Testis (tissue), 3 donors: ENCODE results near the gene SPIRE1. TPM values are rescaled to one million over a fixed set of nuclear protein-coding genes. Genes with fewer than 3 reads are reported as not detected.

Source experiments
- DNase-seq: peaks from one replicate; pipeline ENCODE4 v3.0.0-alpha.2; 2019
- H3K27ac ChIP-seq, 2 donors: fragments of 200-600 bp; sonication (generic); one replicate each; pipeline ENCODE4 v1.5.1; 2019
- H3K27me3 ChIP-seq: fragments of 200-600 bp; sonication (generic); one replicate; pipeline ENCODE4 v1.5.1; 2019
- H3K36me3 ChIP-seq: fragments of 200-600 bp; sonication (generic); one replicate; pipeline ENCODE4 v1.5.1; 2017; ENCODE audit warnings: low read depth; ENCODE audit errors: missing control alignments
- H3K4me1 ChIP-seq: fragments of 200-600 bp; sonication (generic); one replicate; pipeline ENCODE4 v1.5.1; 2019
- H3K4me3 ChIP-seq, 2 donors: fragments of 200-600 bp; sonication (generic); one replicate each; pipeline ENCODE4 v1.5.1; 2017 to 2019
- H3K9me3 ChIP-seq: fragments of 200-600 bp; sonication (generic); one replicate; pipeline ENCODE4 v1.5.1; 2017
- POLR2A ChIP-seq: fragments of 450-650 bp; IDR thresholded peaks from one replicate; pipeline ENCODE4 v1.6.1; 2017; ENCODE audit warnings: antibody characterized with exemption, mild to moderate bottlenecking, moderate library complexity
- WGBS, 2 donors: methylation state at CpG; one replicate each; pipeline ENCODE4 v1.1.5; 2018; 5-methylcytosine and 5-hydroxymethylcytosine counted together
- intact Hi-C: fragments of 100-400 bp; cut with DNase I; formaldehyde crosslinking; loops from one replicate; pipeline ENCODE4 v1.15.1; 2023; ENCODE audit warnings: low total_unique reads
- polyA plus RNA-seq: library from polyadenylated mRNA; stranded (reverse); fragments of 350-450 nt; fragmentation: Illumina TruSeq; extraction: RNeasy Lipid Tissue Mini Kit (QIAGEN cat#74804); gene quantifications from one replicate; pipeline ENCODE4 v1.2.3, GENCODE V29; 2014; ENCODE audit warnings: low read depth, low replicate concordance; ENCODE audit not compliant: insufficient read depth
- total RNA-seq, 2 donors: library from RNA; depleted of rRNA; stranded (reverse); fragments of >200 nt; gene quantifications; one replicate each; pipeline ENCODE4 v1.2.3, GENCODE V29; 2016
- TF ChIP-seq, protein P1 (sequence below), 3 experiments: fragments of 450-650 bp in 2 of 3; fragments of 200-600 bp in 1 of 3; sonication (generic) in 1 of 3; IDR thresholded peaks; one replicate each; pipeline ENCODE4 v1.5.1; 2016 to 2019; ENCODE audit warnings: antibody characterized with exemption in 3 of 3, mild to moderate bottlenecking in 2 of 3, moderate library complexity in 1 of 3

The SPIRE1 gene
- total and polyA plus RNA-seq, 3 donors from 2014 or later: 46.8 to 83.5 (median 67.6) TPM

DNA sequence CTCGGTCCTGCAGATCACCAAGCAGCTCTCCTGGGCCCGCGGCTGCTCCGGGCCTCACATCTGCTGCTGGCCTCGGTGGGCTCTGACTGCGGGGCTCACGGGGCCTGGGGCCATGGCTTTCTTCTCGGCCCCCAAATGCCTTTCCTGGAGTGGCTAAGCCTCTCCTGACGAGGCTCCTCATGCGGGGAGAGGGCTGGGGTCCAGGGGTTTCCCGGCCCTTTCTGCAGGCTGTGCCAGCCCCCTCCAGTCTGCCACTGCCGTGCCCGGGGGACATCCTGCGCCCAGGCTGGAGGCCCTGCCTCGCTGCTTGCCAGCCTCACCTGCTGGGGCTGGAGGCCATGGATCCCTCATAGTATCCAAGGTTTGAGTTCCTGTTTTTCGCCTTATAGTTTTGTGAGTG, 226.3 kb downstream of the SPIRE1 start:
- no peaks in the 10 kb centered on the region for H3K36me3 ChIP-seq
- no peaks in the 10 kb centered on the region for H3K9me3 ChIP-seq
- DNase-seq: no peak
- H3K27ac ChIP-seq: no peak overlapping the region
- intact Hi-C loops: no loop called here
- TF ChIP-seq, protein P1, sequence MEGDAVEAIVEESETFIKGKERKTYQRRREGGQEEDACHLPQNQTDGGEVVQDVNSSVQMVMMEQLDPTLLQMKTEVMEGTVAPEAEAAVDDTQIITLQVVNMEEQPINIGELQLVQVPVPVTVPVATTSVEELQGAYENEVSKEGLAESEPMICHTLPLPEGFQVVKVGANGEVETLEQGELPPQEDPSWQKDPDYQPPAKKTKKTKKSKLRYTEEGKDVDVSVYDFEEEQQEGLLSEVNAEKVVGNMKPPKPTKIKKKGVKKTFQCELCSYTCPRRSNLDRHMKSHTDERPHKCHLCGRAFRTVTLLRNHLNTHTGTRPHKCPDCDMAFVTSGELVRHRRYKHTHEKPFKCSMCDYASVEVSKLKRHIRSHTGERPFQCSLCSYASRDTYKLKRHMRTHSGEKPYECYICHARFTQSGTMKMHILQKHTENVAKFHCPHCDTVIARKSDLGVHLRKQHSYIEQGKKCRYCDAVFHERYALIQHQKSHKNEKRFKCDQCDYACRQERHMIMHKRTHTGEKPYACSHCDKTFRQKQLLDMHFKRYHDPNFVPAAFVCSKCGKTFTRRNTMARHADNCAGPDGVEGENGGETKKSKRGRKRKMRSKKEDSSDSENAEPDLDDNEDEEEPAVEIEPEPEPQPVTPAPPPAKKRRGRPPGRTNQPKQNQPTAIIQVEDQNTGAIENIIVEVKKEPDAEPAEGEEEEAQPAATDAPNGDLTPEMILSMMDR (IDR thresholded peaks at IDR 0.05): no peak
- TF ChIP-seq POLR2A: no peak
- no peaks in the 10 kb centered on the region for H3K27me3 ChIP-seq
- no peaks in the 10 kb centered on the region for H3K4me1 ChIP-seq
- WGBS, 2 donors: 82 to 83% methylated on average over 5 to 16 of the region's 16 CpGs
- H3K4me3 ChIP-seq: no peak overlapping the region

GRCh38 chr18:12430137-12430990, 227.5 kb downstream of the SPIRE1 start:
- TF ChIP-seq, protein P1 (IDR thresholded peaks at IDR 0.05): no peak
- TF ChIP-seq POLR2A: no peak
- H3K27ac ChIP-seq: no peak overlapping the region
- no peaks in the 10 kb centered on the region for H3K27me3 ChIP-seq
- 79 to 97% methylated on average over 8 of the region's 8 CpGs for WGBS, 2 donors
- intact Hi-C loops: no loop called here
- H3K4me1 ChIP-seq: no peaks in the 10 kb centered on the region
- DNase-seq: no peak
- H3K9me3 ChIP-seq: no peaks in the 10 kb centered on the region
- H3K36me3 ChIP-seq: no peaks in the 10 kb centered on the region
- no peak overlapping the region for H3K4me3 ChIP-seq

- no peaks in the 10 kb centered on the region for H3K36me3 ChIP-seq
These were observed 228.4 kb downstream of the SPIRE1 start for GRCh38 chr18:12429556-12429955.

DNA sequence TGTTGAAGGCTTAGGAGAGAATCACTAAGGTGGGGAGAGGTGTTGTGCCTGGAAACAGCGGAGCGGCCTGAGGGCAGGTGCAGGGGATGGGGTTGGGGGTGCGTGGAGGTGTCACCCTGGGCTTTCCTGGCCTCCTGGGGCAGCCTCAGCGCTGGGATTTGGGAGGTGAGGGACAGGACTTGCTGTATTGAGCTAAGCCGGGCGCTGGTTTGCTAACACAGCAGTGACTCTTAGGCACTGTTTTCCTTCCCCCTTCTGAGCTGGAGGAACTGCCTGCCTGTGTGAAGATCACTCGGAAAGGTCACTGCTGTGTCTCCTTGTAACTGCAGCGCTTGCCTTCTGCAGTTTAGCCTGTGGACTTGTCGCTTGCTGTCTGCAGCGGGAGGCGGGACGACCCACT, 229.0 kb downstream of the SPIRE1 start:
- WGBS, 2 donors: 77 to 93% methylated on average over 12 of the region's 12 CpGs
- Histone ChIP-seq H3K36me3 (no peaks in the 10 kb centered on the region), H3K27ac (no peak overlapping the region), H3K4me1 (no peaks in the 10 kb centered on the region), H3K4me3 (no peak overlapping the region), H3K27me3 (no peaks in the 10 kb centered on the region), H3K9me3 (no peaks in the 10 kb centered on the region)
- DNase-seq: no peak
- intact Hi-C loops: no loop called here
- TF ChIP-seq, protein P1 (IDR thresholded peaks at IDR 0.05): no peak
- no peak for TF ChIP-seq POLR2A

More at GRCh38 chr18:12429556-12429955, 228.4 kb downstream of the SPIRE1 start:
- H3K9me3 ChIP-seq: no peaks in the 10 kb centered on the region
- intact Hi-C loops: no loop called here
- no peaks in the 10 kb centered on the region for H3K4me1 ChIP-seq
- 66 to 91% methylated on average over 4 to 16 of the region's 16 CpGs for WGBS, 2 donors
- H3K4me3 ChIP-seq: no peak overlapping the region
- H3K27ac ChIP-seq: no peak overlapping the region
- no peaks in the 10 kb centered on the region for H3K27me3 ChIP-seq
- DNase-seq: no peak
- TF ChIP-seq POLR2A: no peak
- TF ChIP-seq, protein P1 (IDR thresholded peaks at IDR 0.05): no peak

DNA sequence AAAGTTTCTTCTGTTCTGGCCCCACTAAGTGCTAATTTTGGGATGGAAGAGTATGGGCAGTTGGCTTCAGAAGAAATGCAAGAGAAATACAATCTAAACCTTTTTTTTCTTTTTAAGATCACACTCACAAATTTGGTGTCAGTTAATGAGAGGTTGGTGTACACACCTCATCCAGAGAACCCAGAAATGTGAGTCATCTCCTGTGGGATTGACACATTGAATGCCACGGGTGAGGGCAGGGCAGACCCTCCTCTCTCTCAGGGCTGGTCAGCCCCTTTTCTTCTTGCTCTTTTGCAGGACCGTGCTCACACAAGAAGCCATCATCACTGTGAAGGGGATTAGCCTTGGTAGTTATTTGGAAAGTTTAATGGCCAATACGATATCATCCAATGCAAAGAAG, 231.0 kb downstream of the SPIRE1 start:
- WGBS, 2 donors: 92 to 97% methylated on average over 3 of the region's 3 CpGs
- no peak for DNase-seq
- H3K36me3 ChIP-seq: no peaks in the 10 kb centered on the region
- no peak for TF ChIP-seq POLR2A
- TF ChIP-seq, protein P1 (IDR thresholded peaks at IDR 0.05): no peak
- H3K27me3 ChIP-seq: no peaks in the 10 kb centered on the region
- H3K4me1 ChIP-seq: no peaks in the 10 kb centered on the region
- H3K4me3 ChIP-seq: no peak overlapping the region
- no peaks in the 10 kb centered on the region for H3K9me3 ChIP-seq
- intact Hi-C loops: no loop called here
- no peak overlapping the region for H3K27ac ChIP-seq
